A549 (cell line): ENCODE results near the gene C1D. TPM values are rescaled to one million over a fixed set of nuclear protein-coding genes. Genes with fewer than 3 reads are reported as not detected.

Source experiments
- ATAC-seq, 2 experiments: fragments of 200-7000 bp in 1 of 2; fragments of >200 bp in 1 of 2; cut with Nextera tagmentation in 1 of 2; cut with Tn5 transposase in 1 of 2; 3 replicates each; pipeline versions ENCODE4 v1.8.0 to v1.9.1; 2018 to 2020; ENCODE audit warnings: mild to moderate bottlenecking in 1 of 2, moderate library complexity in 1 of 2
- CTCF ChIA-PET: fragments of 300-600 bp; sonication (Branson Sonifier 250); formaldehyde crosslinking; extraction: SDS; loops from one replicate; lab custom pipeline; 2021; ENCODE audit warnings: antibody characterized with exemption, inconsistent platforms; lab: Yijun Ruan, JAX
- POLR2A ChIA-PET: fragments of 350-600 bp; formaldehyde crosslinking; extraction: SDS; loops from one replicate; lab custom pipeline; 2021; ENCODE audit warnings: antibody characterized with exemption, inconsistent platforms; lab: Yijun Ruan, JAX
- DNase-seq, 2 experiments: peaks; one replicate each; pipeline versions ENCODE4 v3.0.0 to v3.0.0-alpha.2; 2011 to 2016; ENCODE audit warnings: low read depth in 1 of 2, low spot score in 1 of 2
- FAIRE-seq: peaks from 2 replicates; lab custom pipeline; 2011; peaks lifted over from hg19 to GRCh38; lab: Jason Lieb, UNC
- H3K27ac ChIP-seq, 2 experiments: fragments of >200 bp; sonication (Bioruptor Twin); formaldehyde crosslinking; 3 replicates each; pipeline ENCODE4 v1.5.1; 2016 to 2017
- H3K4me1 ChIP-seq: fragments of >200 bp; sonication (Bioruptor Twin); formaldehyde crosslinking; 3 replicates; pipeline ENCODE4 v1.6.1; 2016
- H3K4me2 ChIP-seq: fragments of >200 bp; sonication (Bioruptor Twin); formaldehyde crosslinking; 3 replicates; pipeline ENCODE4 v1.6.1; 2016
- H3K4me3 ChIP-seq: fragments of >200 bp; sonication (Bioruptor Twin); formaldehyde crosslinking; 3 replicates; pipeline ENCODE4 v1.5.1; 2016
- H3K9me3 ChIP-seq: fragments of >200 bp; sonication (Bioruptor Twin); formaldehyde crosslinking; 3 replicates; pipeline ENCODE4 v1.6.1; 2016
- CBX8 ChIP-seq: fragments of 200-600 bp; sonication (generic); IDR thresholded peaks from 2 replicates; pipeline ENCODE4 v1.6.1; 2016
- CHD2 ChIP-seq: fragments of 150-350 bp; IDR thresholded peaks from 2 replicates; pipeline ENCODE4 v1.6.1; 2014; ENCODE audit warnings: low read length; ENCODE audit not compliant: partially characterized antibody
- CHD4 ChIP-seq: fragments of 200-600 bp; sonication (generic); IDR thresholded peaks from 2 replicates; pipeline ENCODE4 v1.6.1; 2016; ENCODE audit warnings: antibody characterized with exemption, mild to moderate bottlenecking, borderline replicate concordance
- CTCF ChIP-seq: fragments of >200 bp; sonication (Bioruptor Twin); formaldehyde crosslinking; IDR thresholded peaks from 3 replicates; pipeline ENCODE4 v1.5.1; 2016
- ELK1 ChIP-seq: fragments of 150-350 bp; IDR thresholded peaks from 2 replicates; pipeline ENCODE4 v1.6.1; 2014; ENCODE audit warnings: low read depth, mild to moderate bottlenecking, low read length
- FOSL2 ChIP-seq, 2 experiments: fragments of 450-650 bp in 1 of 2; fragments of >200 bp in 1 of 2; sonication (Bioruptor Twin) in 1 of 2; formaldehyde crosslinking; IDR thresholded peaks; 2 replicates each; pipeline versions ENCODE4 v1.5.0 to v1.6.1; 2016 to 2020; ENCODE audit warnings: mild to moderate bottlenecking in 1 of 2, moderate library complexity in 1 of 2
- FOXS1 ChIP-seq: fragments of 250-450 bp; sonication (Bioruptor Pico); IDR thresholded peaks from 2 replicates; pipeline ENCODE4 v1.5.0; 2020; ENCODE audit warnings: mild to moderate bottlenecking, moderate library complexity
- HEYL ChIP-seq: fragments of 250-450 bp; sonication (Bioruptor Pico); IDR thresholded peaks from 2 replicates; pipeline ENCODE4 v1.8.0; 2021; ENCODE audit warnings: mild to moderate bottlenecking, moderate library complexity
- HMGXB4 ChIP-seq: fragments of 250-450 bp; sonication (Bioruptor Pico); IDR thresholded peaks from 2 replicates; pipeline ENCODE4 v1.5.0; 2021; ENCODE audit warnings: mild to moderate bottlenecking, moderate library complexity, borderline replicate concordance
- JUNB ChIP-seq: fragments of >200 bp; sonication (Bioruptor Twin); formaldehyde crosslinking; IDR thresholded peaks from 2 replicates; pipeline ENCODE4 v1.6.1; 2016
- KDM5A ChIP-seq: fragments of 200-600 bp; sonication (generic); IDR thresholded peaks from 2 replicates; pipeline ENCODE4 v1.6.1; 2016; ENCODE audit warnings: antibody characterized with exemption, mild to moderate bottlenecking
- MAFK ChIP-seq: fragments of 450-650 bp; IDR thresholded peaks from 2 replicates; pipeline ENCODE4 v1.6.1; 2014; ENCODE audit not compliant: partially characterized antibody
- MAZ ChIP-seq: fragments of 150-350 bp; IDR thresholded peaks from 2 replicates; pipeline ENCODE4 v1.6.1; 2014; ENCODE audit warnings: antibody characterized with exemption, low read depth, low read length, borderline replicate concordance
- NFE2L2 ChIP-seq: fragments of 150-350 bp; conservative IDR thresholded peaks from 2 replicates; pipeline ENCODE4 v1.6.1; 2014; ENCODE audit warnings: low read length
- NPAS2 ChIP-seq: fragments of 250-450 bp; sonication (Bioruptor Pico); IDR thresholded peaks from 2 replicates; pipeline ENCODE4 v1.8.0; 2022; ENCODE audit warnings: mild to moderate bottlenecking, moderate library complexity, borderline replicate concordance
- POLR2A ChIP-seq: IDR thresholded peaks from 2 replicates; pipeline ENCODE4 v1.6.1; 2012; ENCODE audit warnings: mild to moderate bottlenecking, low read length
- RAD21 ChIP-seq, 2 experiments: fragments of >200 bp in 1 of 2; sonication (Bioruptor Twin) in 1 of 2; formaldehyde crosslinking in 1 of 2; IDR thresholded peaks in 1 of 2; conservative IDR thresholded peaks in 1 of 2; 2 replicates in 1 of 2; 3 replicates in 1 of 2; pipeline ENCODE4 v1.6.1; 2012 to 2018; ENCODE audit warnings: inconsistent platforms in 1 of 2
- RNF2 ChIP-seq: fragments of 200-600 bp; sonication (generic); IDR thresholded peaks from 2 replicates; pipeline ENCODE4 v1.6.1; 2016; ENCODE audit warnings: low read depth, mild to moderate bottlenecking, antibody characterized with exemption, moderate library complexity, borderline replicate concordance
- SMC3 ChIP-seq: fragments of >200 bp; sonication (Bioruptor Twin); formaldehyde crosslinking; IDR thresholded peaks from 3 replicates; pipeline ENCODE4 v1.6.1; 2018; ENCODE audit warnings: inconsistent platforms
- SREBF2 ChIP-seq: fragments of 450-650 bp; IDR thresholded peaks from 2 replicates; pipeline ENCODE4 v1.6.1; 2014; ENCODE audit warnings: mild to moderate bottlenecking, moderate library complexity
- TFCP2L1 ChIP-seq: fragments of 250-450 bp; sonication (Bioruptor Pico); IDR thresholded peaks from 2 replicates; pipeline ENCODE4 v1.5.0; 2021; ENCODE audit warnings: mild to moderate bottlenecking
- TP53 ChIP-seq: fragments of 250-450 bp; sonication (Bioruptor Pico); IDR thresholded peaks from 2 replicates; pipeline ENCODE4 v1.5.0; 2021; ENCODE audit warnings: mild to moderate bottlenecking, moderate library complexity
- ZSCAN20 ChIP-seq: fragments of 250-450 bp; sonication (Bioruptor Pico); IDR thresholded peaks from 2 replicates; pipeline ENCODE4 v1.8.0; 2022; ENCODE audit warnings: mild to moderate bottlenecking, moderate library complexity
- WGBS: methylation state at CpG from one replicate; pipeline ENCODE4 v1.1.6; 2017; ENCODE audit errors: missing lambda C conversion rate; 5-methylcytosine and 5-hydroxymethylcytosine counted together
- polyA plus RNA-seq, 4 experiments: library from polyadenylated mRNA; depleted of rRNA in 3 of 4; stranded (reverse); fragments of >200 nt; fragmentation: RNase III in 1 of 4; extraction: RNeasy Plus Mini Kit Qiagen cat#74134 plus additional on column Dnase treatment in 1 of 4; gene quantifications; 2 replicates in 3 of 4; 3 replicates in 1 of 4; pipeline ENCODE4 v1.2.3, GENCODE V29; 2011 to 2017
- TF ChIP-seq, protein P1 (sequence below): fragments of >200 bp; sonication (Bioruptor Twin); formaldehyde crosslinking; IDR thresholded peaks from 3 replicates; pipeline ENCODE4 v1.6.1; 2016

Gene C1D
- polyA plus RNA-seq, 2 of the 4 experiments (the other 2 are of a cell fraction), result 62.5 to 89.1 TPM

DNA sequence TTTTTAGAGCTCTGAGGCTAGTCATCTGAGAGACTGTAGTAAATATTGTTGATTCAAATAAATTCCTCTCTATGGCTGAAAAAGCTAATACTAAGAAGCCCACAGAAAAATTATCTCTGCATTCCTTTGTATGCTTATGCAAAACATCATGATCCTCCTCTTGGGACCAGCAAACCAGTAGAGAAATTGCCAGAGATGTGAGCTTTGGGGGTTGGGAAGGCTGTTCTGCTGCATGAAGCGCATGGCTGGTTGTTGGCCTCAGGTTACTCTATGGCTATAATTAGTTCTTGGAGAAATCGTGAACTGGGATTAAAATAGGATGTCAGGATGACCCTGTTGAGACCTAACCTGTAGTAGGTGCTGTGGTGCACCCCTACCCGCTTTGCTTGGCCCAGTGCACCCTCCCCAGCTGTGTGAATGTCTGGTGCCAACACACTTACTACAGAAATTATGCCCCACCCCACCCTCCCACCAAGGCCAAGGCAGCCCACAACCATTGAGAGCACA, 35.5 kb upstream of the C1D start:
- 50% methylated on average over 3 of the region's 3 CpGs for WGBS
- CTCF ChIA-PET, result interaction anchor here (0.7 to 1.6 kb wide), 3 partner anchors 12 to 139 kb away, joined by 3 to 4 read pairs (median 3); no protein-coding TSS in a partner anchor
- ATAC-seq (no peak), FAIRE-seq (no peak), DNase-seq (no peak)
- Histone ChIP-seq H3K27ac (no peak overlapping the region), H3K4me2 (no peak overlapping the region), H3K9me3 (no peaks in the 10 kb centered on the region), H3K4me3 (no peak overlapping the region), H3K4me1 (no peaks in the 10 kb centered on the region)
- POLR2A ChIA-PET, result no interaction called here
- TF ChIP-seq NPAS2 (CRISPR knock-in tag), result no peak
- no peak for TF ChIP-seq MAFK
- TF ChIP-seq CHD4, result no peak
- no peak for TF ChIP-seq NFE2L2
- no peak for TF ChIP-seq CHD2
- TF ChIP-seq FOXS1, result no peak
- TF ChIP-seq POLR2A, result no peak
- no peak for TF ChIP-seq CBX8
- TF ChIP-seq CTCF, result no peak
- TF ChIP-seq TP53 (CRISPR knock-in tag), result no peak
- no peak for TF ChIP-seq MAZ
- TF ChIP-seq FOSL2 (IDR thresholded peaks at IDR 0.05), result no peak
- TF ChIP-seq FOSL2 (CRISPR knock-in tag; IDR thresholded peaks at IDR 0.05), result no peak
- no peak for TF ChIP-seq RAD21 (conservative IDR thresholded peaks at IDR 0.05 in 1 of 2, IDR thresholded peaks at IDR 0.05 in 1 of 2)
- no peak for TF ChIP-seq TFCP2L1 (CRISPR knock-in tag)
- no peak for TF ChIP-seq RNF2
- TF ChIP-seq SMC3, result no peak

- no peak for ATAC-seq
- FAIRE-seq, result no peak
- no peaks in the 10 kb centered on the region for H3K9me3 ChIP-seq
- ChIA-PET POLR2A (no interaction called here), CTCF (interaction anchor here (0.6 to 1.2 kb wide), 2 partner anchors 28 to 65 kb away, joined by 3 to 6 read pairs; no protein-coding TSS in a partner anchor)
- no peak overlapping the region for H3K4me3 ChIP-seq
- no peaks in the 10 kb centered on the region for H3K4me1 ChIP-seq
- TF ChIP-seq CBX8 (no peak), SREBF2 (no peak), ZSCAN20 (CRISPR knock-in tag) (no peak), CTCF (no peak), HMGXB4 (no peak), JUNB (no peak), ELK1 (no peak), HEYL (no peak), SMC3 (no peak), MAFK (no peak), KDM5A (no peak), TP53 (CRISPR knock-in tag) (no peak)
- TF ChIP-seq, protein P1, sequence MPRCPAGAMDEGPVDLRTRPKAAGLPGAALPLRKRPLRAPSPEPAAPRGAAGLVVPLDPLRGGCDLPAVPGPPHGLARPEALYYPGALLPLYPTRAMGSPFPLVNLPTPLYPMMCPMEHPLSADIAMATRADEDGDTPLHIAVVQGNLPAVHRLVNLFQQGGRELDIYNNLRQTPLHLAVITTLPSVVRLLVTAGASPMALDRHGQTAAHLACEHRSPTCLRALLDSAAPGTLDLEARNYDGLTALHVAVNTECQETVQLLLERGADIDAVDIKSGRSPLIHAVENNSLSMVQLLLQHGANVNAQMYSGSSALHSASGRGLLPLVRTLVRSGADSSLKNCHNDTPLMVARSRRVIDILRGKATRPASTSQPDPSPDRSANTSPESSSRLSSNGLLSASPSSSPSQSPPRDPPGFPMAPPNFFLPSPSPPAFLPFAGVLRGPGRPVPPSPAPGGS, result no peak
- 40% methylated on average over 1 of the region's 1 CpG for WGBS
- no peak overlapping the region for H3K27ac ChIP-seq
- H3K4me2 ChIP-seq, result no peak overlapping the region
- DNase-seq, result no peak
These were observed 31.3 kb upstream of the C1D start for GRCh38 chr2:68094111-68094510.
